NCI-H748 (cell line): ENCODE data around the gene DIS3L2.

Source experiments
- DNase-seq: peaks from one replicate; lab custom pipeline; 2025; ENCODE audit not compliant: unreplicated experiment; lab: John Stamatoyannopoulos, UW

The DIS3L2 gene

GRCh38 chr2:232255033-232255432 lies 293.5 kb downstream of the DIS3L2 start:
- no peak for DNase-seq

- no peak for DNase-seq
These were observed 298.6 kb downstream of the DIS3L2 start for GRCh38 chr2:232260075-232260474.

GRCh38 chr2:232261776-232262175 lies 300.3 kb downstream of the DIS3L2 start:
- DNase-seq: no peak

- DNase-seq: no peak
These were observed 301.8 kb downstream of the DIS3L2 start for GRCh38 chr2:232263295-232263694.

- DNase-seq: no peak
These were observed 302.6 kb downstream of the DIS3L2 start for GRCh38 chr2:232264081-232264480.

GRCh38 chr2:232265329-232265728 lies 303.8 kb downstream of the DIS3L2 start:
- no peak for DNase-seq

GRCh38 chr2:232268636-232269165 lies 307.2 kb downstream of the DIS3L2 start:
- DNase-seq: no peak

GRCh38 chr2:232269867-232270266 lies 308.4 kb downstream of the DIS3L2 start:
- DNase-seq: no peak

- no peak for DNase-seq
These were observed 312.6 kb downstream of the DIS3L2 start for GRCh38 chr2:232273903-232274643.

GRCh38 chr2:232275670-232276069 lies 314.2 kb downstream of the DIS3L2 start:
- DNase-seq: no peak

- DNase-seq: no peak
These were observed 314.7 kb downstream of the DIS3L2 start for GRCh38 chr2:232276084-232276732.

GRCh38 chr2:232276733-232277313 lies 315.3 kb downstream of the DIS3L2 start:
- DNase-seq: no peak

- DNase-seq: no peak
These were observed 317.0 kb downstream of the DIS3L2 start for GRCh38 chr2:232278534-232278933.

GRCh38 chr2:232280341-232280740 lies 318.8 kb downstream of the DIS3L2 start:
- no peak for DNase-seq

- no peak for DNase-seq
These were observed 320.5 kb downstream of the DIS3L2 start for GRCh38 chr2:232281858-232282507.

GRCh38 chr2:232282508-232283055 lies 321.1 kb downstream of the DIS3L2 start:
- no peak for DNase-seq

- DNase-seq: no peak
These were observed 324.7 kb downstream of the DIS3L2 start for GRCh38 chr2:232286001-232286868.

GRCh38 chr2:232287316-232287715 lies 325.8 kb downstream of the DIS3L2 start:
- no peak for DNase-seq

- DNase-seq: no peak
These were observed 327.0 kb downstream of the DIS3L2 start for GRCh38 chr2:232288489-232289030.

- no peak for DNase-seq
These were observed 329.2 kb downstream of the DIS3L2 start for GRCh38 chr2:232290668-232291067.
